Gastroesophageal sphincter (tissue), 3 donors: ENCODE data around the gene MBNL1.

Source experiments
- EP300 ChIP-seq: sonication (generic); formaldehyde crosslinking; IDR thresholded peaks from one replicate; pipeline ENCODE4 v1.6.1; 2017; ENCODE audit warnings: antibody characterized with exemption, mild to moderate bottlenecking
- TF ChIP-seq, protein P1 (sequence below), 4 experiments: fragments of 200-600 bp in 2 of 4; fragments of 450-650 bp in 2 of 4; sonication (generic) in 1 of 4; IDR thresholded peaks; one replicate each; pipeline ENCODE4 v1.5.1; 2017 to 2019; ENCODE audit warnings: antibody characterized with exemption in 4 of 4, mild to moderate bottlenecking in 2 of 4, moderate library complexity in 2 of 4

DNA sequence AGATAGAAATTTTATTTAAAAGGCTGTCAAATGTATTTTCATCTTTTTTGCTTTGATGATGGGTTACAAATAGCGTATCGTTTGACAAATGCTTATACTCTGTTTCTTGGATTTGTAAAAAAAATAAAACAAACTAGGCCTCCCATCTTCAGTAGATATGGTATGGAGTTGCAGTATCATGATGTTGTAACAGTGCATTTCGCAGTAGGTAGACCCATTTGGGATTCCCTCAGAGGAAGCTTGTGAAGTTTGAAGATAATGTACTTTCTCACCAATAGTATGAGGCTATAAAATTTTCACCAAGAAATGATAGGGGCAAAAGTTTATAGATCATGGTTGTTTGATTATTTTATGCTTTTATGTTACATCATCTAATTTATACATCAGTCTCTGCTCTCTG is 10.8 kb downstream of the MBNL1 start:
- TF ChIP-seq, protein P1, sequence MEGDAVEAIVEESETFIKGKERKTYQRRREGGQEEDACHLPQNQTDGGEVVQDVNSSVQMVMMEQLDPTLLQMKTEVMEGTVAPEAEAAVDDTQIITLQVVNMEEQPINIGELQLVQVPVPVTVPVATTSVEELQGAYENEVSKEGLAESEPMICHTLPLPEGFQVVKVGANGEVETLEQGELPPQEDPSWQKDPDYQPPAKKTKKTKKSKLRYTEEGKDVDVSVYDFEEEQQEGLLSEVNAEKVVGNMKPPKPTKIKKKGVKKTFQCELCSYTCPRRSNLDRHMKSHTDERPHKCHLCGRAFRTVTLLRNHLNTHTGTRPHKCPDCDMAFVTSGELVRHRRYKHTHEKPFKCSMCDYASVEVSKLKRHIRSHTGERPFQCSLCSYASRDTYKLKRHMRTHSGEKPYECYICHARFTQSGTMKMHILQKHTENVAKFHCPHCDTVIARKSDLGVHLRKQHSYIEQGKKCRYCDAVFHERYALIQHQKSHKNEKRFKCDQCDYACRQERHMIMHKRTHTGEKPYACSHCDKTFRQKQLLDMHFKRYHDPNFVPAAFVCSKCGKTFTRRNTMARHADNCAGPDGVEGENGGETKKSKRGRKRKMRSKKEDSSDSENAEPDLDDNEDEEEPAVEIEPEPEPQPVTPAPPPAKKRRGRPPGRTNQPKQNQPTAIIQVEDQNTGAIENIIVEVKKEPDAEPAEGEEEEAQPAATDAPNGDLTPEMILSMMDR (IDR thresholded peaks at IDR 0.05) = no peak
- no peak for TF ChIP-seq EP300
